H1 (cell line): Measurements from ENCODE around the gene YARS1. TPM values are rescaled to one million over a fixed set of nuclear protein-coding genes. Genes with fewer than 3 reads are reported as not detected.

Experiments
- CTCF ChIA-PET: fragments of 300-600 bp; sonication (Branson Sonifier 250); formaldehyde crosslinking; loops from one replicate; lab custom pipeline; 2021; ENCODE audit not compliant: partially characterized antibody; lab: Charles Lee
- POLR2A ChIA-PET: fragments of 300-600 bp; sonication (Branson Sonifier 250); formaldehyde crosslinking; loops from one replicate; lab custom pipeline; 2021; ENCODE audit warnings: inconsistent platforms; ENCODE audit not compliant: partially characterized antibody; lab: Charles Lee
- DNase-seq, 2 experiments: peaks; one replicate each; pipeline versions ENCODE4 v3.0.0 to v3.0.0-alpha.2; 2010 to 2022; ENCODE audit warnings: low spot score in 2 of 2, low read depth in 1 of 2, mixed read lengths in 1 of 2
- FAIRE-seq: peaks from 2 replicates; lab custom pipeline; 2011; peaks lifted over from hg19 to GRCh38; lab: Jason Lieb, UNC
- H2AFZ ChIP-seq: 2 replicates; pipeline ENCODE4 v1.8.1; 2012; ENCODE audit warnings: low read length, inconsistent platforms
- H2AK5ac ChIP-seq: 2 replicates; pipeline ENCODE4 v1.6.1; 2013; ENCODE audit warnings: low read depth, low read length
- H2BK120ac ChIP-seq: replicated peaks from 2 replicates; pipeline ENCODE3; 2013; ENCODE audit warnings: low read depth, low read length, inconsistent platforms
- H2BK12ac ChIP-seq: 2 replicates; pipeline ENCODE4 v1.6.1; 2013; ENCODE audit warnings: low read depth, low read length
- H2BK15ac ChIP-seq: 2 replicates; pipeline ENCODE4 v1.6.1; 2013; ENCODE audit warnings: low read length
- H2BK20ac ChIP-seq: 2 replicates; pipeline ENCODE4 v1.6.1; 2013; ENCODE audit warnings: low read length
- H2BK5ac ChIP-seq: 2 replicates; pipeline ENCODE4 v1.6.1; 2013; ENCODE audit warnings: low read depth, low read length
- H3K14ac ChIP-seq: 2 replicates; pipeline ENCODE4 v1.6.1; 2013; ENCODE audit warnings: inconsistent platforms; ENCODE audit not compliant: insufficient read length
- H3K18ac ChIP-seq: 2 replicates; pipeline ENCODE4 v1.6.1; 2013; ENCODE audit warnings: low read length; ENCODE audit errors: extremely low read depth
- H3K23ac ChIP-seq: 2 replicates; pipeline ENCODE4 v1.6.1; 2013; ENCODE audit warnings: inconsistent platforms; ENCODE audit not compliant: insufficient read length
- H3K23me2 ChIP-seq: 2 replicates; pipeline ENCODE4 v1.6.1; 2013; ENCODE audit warnings: low read depth, low read length
- H3K27ac ChIP-seq: 2 replicates; pipeline ENCODE4 v1.6.1; 2011; ENCODE audit warnings: low read depth, low read length, inconsistent platforms
- H3K27me3 ChIP-seq, 4 experiments: replicated peaks in 1 of 4; 1 replicate in 1 of 4; 2 replicates in 3 of 4; pipeline versions ENCODE4 v1.6.1 to v1.8.1; 2011 to 2013; ENCODE audit warnings: low read length in 3 of 4, mild to moderate bottlenecking in 3 of 4, inconsistent platforms in 2 of 4, mixed read lengths in 2 of 4, moderate library complexity in 1 of 4; ENCODE audit not compliant: control insufficient read depth in 3 of 4, insufficient read depth in 3 of 4; ENCODE audit errors: extremely low read depth in 1 of 4
- H3K36me3 ChIP-seq, 4 experiments: 2 replicates each; pipeline versions ENCODE4 v1.6.1 to v1.8.1; 2011 to 2013; ENCODE audit warnings: mild to moderate bottlenecking in 4 of 4, low read length in 3 of 4, moderate library complexity in 2 of 4, control low read depth in 1 of 4, inconsistent platforms in 1 of 4; ENCODE audit not compliant: insufficient read depth in 4 of 4, control insufficient read depth in 2 of 4
- H3K4ac ChIP-seq: replicated peaks from 2 replicates; pipeline ENCODE3; 2013; ENCODE audit warnings: low read length, low read depth, mixed read lengths, inconsistent platforms; ENCODE audit not compliant: insufficient read length
- H3K4me1 ChIP-seq, 4 experiments: replicated peaks in 1 of 4; 1 replicate in 1 of 4; 2 replicates in 3 of 4; pipeline versions ENCODE4 v1.6.1 to v1.8.1; 2011 to 2013; ENCODE audit warnings: low read length in 3 of 4, inconsistent platforms in 2 of 4, mixed read lengths in 1 of 4; ENCODE audit not compliant: insufficient read depth in 4 of 4, control insufficient read depth in 3 of 4
- H3K4me2 ChIP-seq, 2 experiments: 2 replicates each; pipeline versions ENCODE4 v1.6.1 to v1.8.1; 2011 to 2013; ENCODE audit warnings: low read depth in 2 of 2, low read length in 2 of 2, control low read depth in 1 of 2, inconsistent platforms in 1 of 2, mild to moderate bottlenecking in 1 of 2; ENCODE audit not compliant: insufficient read depth in 1 of 2
- H3K4me3 ChIP-seq, 4 experiments: fragments of 200-600, 300-600 bp in 1 of 4; sonication (generic), shearing (Covaris generic), sonication (Bioruptor Twin) in 1 of 4; 2 replicates each; pipeline versions ENCODE4 v1.5.1 to v1.8.1; 2011 to 2016; ENCODE audit warnings: low read length in 4 of 4, low read depth in 3 of 4, control low read depth in 2 of 4, inconsistent platforms in 2 of 4, mild to moderate bottlenecking in 2 of 4, mixed read lengths in 1 of 4, moderate library complexity in 1 of 4; ENCODE audit not compliant: insufficient read depth in 2 of 4; ENCODE audit errors: extremely low read depth in 1 of 4
- H3K56ac ChIP-seq: replicated peaks from 2 replicates; pipeline ENCODE3; 2013; ENCODE audit warnings: low read depth, mild to moderate bottlenecking, mixed read lengths, low read length, inconsistent platforms; ENCODE audit not compliant: insufficient read length
- H3K79me1 ChIP-seq: 2 replicates; pipeline ENCODE4 v1.6.1; 2013; ENCODE audit warnings: low read depth, low read length, control low read depth
- H3K79me2 ChIP-seq, 2 experiments: 2 replicates each; pipeline versions ENCODE4 v1.6.1 to v1.8.1; 2012 to 2013; ENCODE audit warnings: low read length in 2 of 2, mild to moderate bottlenecking in 2 of 2, inconsistent platforms in 1 of 2; ENCODE audit not compliant: insufficient read depth in 2 of 2, control insufficient read depth in 1 of 2
- H3K9ac ChIP-seq, 4 experiments: replicated peaks in 1 of 4; 1 replicate in 1 of 4; 2 replicates in 3 of 4; pipeline versions ENCODE4 v1.6.1 to v1.8.1; 2011 to 2013; ENCODE audit warnings: low read depth in 3 of 4, low read length in 3 of 4, control low read depth in 2 of 4, mild to moderate bottlenecking in 2 of 4, moderate library complexity in 2 of 4, inconsistent platforms in 1 of 4; ENCODE audit errors: extremely low read depth in 1 of 4
- H3K9me3 ChIP-seq, 2 experiments: 2 replicates each; pipeline versions ENCODE4 v1.6.1 to v1.8.1; 2012 to 2013; ENCODE audit warnings: mild to moderate bottlenecking in 2 of 2, moderate library complexity in 2 of 2, control low read depth in 1 of 2, inconsistent platforms in 1 of 2, low read depth in 1 of 2, low read length in 1 of 2, mixed read lengths in 1 of 2; ENCODE audit not compliant: insufficient read depth in 2 of 2
- H4K20me1 ChIP-seq, 2 experiments: replicated peaks in 1 of 2; 2 replicates each; pipeline versions ENCODE3 to v1.8.1; 2011 to 2013; ENCODE audit warnings: inconsistent platforms in 2 of 2, low read length in 2 of 2, mild to moderate bottlenecking in 1 of 2; ENCODE audit not compliant: insufficient read depth in 2 of 2, control insufficient read depth in 1 of 2
- H4K5ac ChIP-seq: 2 replicates; pipeline ENCODE4 v1.6.1; 2013; ENCODE audit warnings: low read length, low read depth, mixed read lengths, inconsistent platforms; ENCODE audit not compliant: insufficient read length
- H4K8ac ChIP-seq: 2 replicates; pipeline ENCODE4 v1.8.0; 2013; ENCODE audit warnings: mild to moderate bottlenecking, moderate library complexity, low read length, inconsistent platforms; ENCODE audit not compliant: insufficient read depth; ENCODE audit errors: extremely low read depth
- H4K91ac ChIP-seq: replicated peaks from 2 replicates; pipeline ENCODE3; 2013; ENCODE audit warnings: low read length, mixed read lengths, inconsistent platforms; ENCODE audit not compliant: insufficient read length
- BRCA1 ChIP-seq: IDR thresholded peaks from 2 replicates; pipeline ENCODE4 v1.6.1; 2012; ENCODE audit warnings: low read depth, low read length, improper control_type of control experiment
- CEBPB ChIP-seq: IDR thresholded peaks from 2 replicates; pipeline ENCODE4 v1.6.1; 2012; ENCODE audit warnings: low read depth, low read length
- GABPA ChIP-seq: IDR thresholded peaks from 2 replicates; pipeline ENCODE4 v1.6.1; 2011; ENCODE audit warnings: mild to moderate bottlenecking, low read length, moderate library complexity, borderline replicate concordance; ENCODE audit not compliant: insufficient read depth
- KDM1A ChIP-seq: fragments of 200-600, 300-600 bp; sonication (generic); IDR thresholded peaks from 2 replicates; pipeline ENCODE4 v1.7.1; 2016; ENCODE audit warnings: mild to moderate bottlenecking, low read length, borderline replicate concordance
- NANOG ChIP-seq: IDR thresholded peaks from 2 replicates; pipeline ENCODE4 v1.6.1; 2011; ENCODE audit warnings: low read length, low read depth, mild to moderate bottlenecking, inconsistent platforms; ENCODE audit not compliant: insufficient read depth, poor library complexity, severe bottlenecking
- NRF1 ChIP-seq: IDR thresholded peaks from 2 replicates; pipeline ENCODE4 v1.6.1; 2011; ENCODE audit warnings: mild to moderate bottlenecking, low read depth, low read length, improper control_type of control experiment
- PHF8 ChIP-seq: fragments of 200-600 bp; sonication (generic); conservative IDR thresholded peaks from 2 replicates; pipeline ENCODE4 v1.7.1; 2012; ENCODE audit warnings: low read depth, mild to moderate bottlenecking, inconsistent platforms, low read length, moderate library complexity
- POU5F1 ChIP-seq: IDR thresholded peaks from 2 replicates; pipeline ENCODE4 v1.6.1; 2011; ENCODE audit warnings: low read depth, mild to moderate bottlenecking, low read length, moderate library complexity
- RFX5 ChIP-seq: IDR thresholded peaks from 2 replicates; pipeline ENCODE4 v1.6.1; 2011; ENCODE audit warnings: low read depth, low read length, improper control_type of control experiment, borderline replicate concordance
- TAF1 ChIP-seq: IDR thresholded peaks from 2 replicates; pipeline ENCODE4 v1.6.1; 2011; ENCODE audit warnings: mild to moderate bottlenecking, low read depth, low read length
- TBP ChIP-seq: IDR thresholded peaks from 2 replicates; pipeline ENCODE4 v1.6.1; 2011; ENCODE audit warnings: low read depth, low read length, improper control_type of control experiment
- ZNF274 ChIP-seq: IDR thresholded peaks from 2 replicates; pipeline ENCODE4 v1.7.0; 2012; ENCODE audit warnings: low read length, borderline replicate concordance; ENCODE audit errors: extremely low read depth
- WGBS, 2 experiments: shearing (Covaris generic) in 1 of 2; methylation state at CpG; one replicate each; pipeline versions ENCODE4 v1.1.6 to v1.1.7; 2013 to 2015; ENCODE audit warnings: low lambda C conversion rate in 2 of 2, mixed read lengths in 2 of 2, inconsistent platforms in 1 of 2, low coverage in 1 of 2, missing lambda C conversion rate in 1 of 2; ENCODE audit not compliant: insufficient replicate concordance in 2 of 2, insufficient coverage in 1 of 2, insufficient read length in 1 of 2; ENCODE audit errors: extremely low coverage in 1 of 2, missing lambda C conversion rate in 1 of 2; 5-methylcytosine and 5-hydroxymethylcytosine counted together
- polyA plus RNA-seq, 7 experiments: library from polyadenylated mRNA; depleted of rRNA in 3 of 7; stranded (reverse) in 5 of 7; unstranded in 2 of 7; fragments of >200 nt in 5 of 7; fragments of 200-250 nt in 2 of 7; gene quantifications; 1 replicate in 5 of 7; 2 replicates in 1 of 7; 4 replicates in 1 of 7; pipeline versions ENCODE4 v1.2.1 to v1.2.3, GENCODE V29; 2011 to 2013; ENCODE audit warnings: missing spikeins in 2 of 7, mixed read lengths in 2 of 7
- total RNA-seq: library from RNA; stranded (reverse); fragmentation: NEBNext Ultra II Directional; extraction: Animal tissue kit (Norgen Biotek cat#: 25700); gene quantifications from 2 replicates; pipeline ENCODE4 v1.2.1, GENCODE V29; 2021

The YARS1 gene
- total and polyA plus RNA-seq, 2 of the 8 experiments (the other 6 are each of a cell fraction or from before 2014, with no cell fraction given) = 47.1 to 226 TPM

- H3K18ac ChIP-seq = no peak overlapping the region
- no peak overlapping the region for H3K27ac ChIP-seq
- peak overlapping the region; percentile 73; the same call in 1 of the 2 replicates for H2BK20ac ChIP-seq
- ChIA-PET CTCF (interaction anchor here (0.9 to 4.6 kb wide), 7 partner anchors 8 to 343 kb away, joined by 3 to 26 read pairs (median 7); no protein-coding TSS in a partner anchor), POLR2A (interaction anchor here (0.6 to 7.0 kb wide), 8 partner anchors 12 to 93 kb away, joined by 3 to 87 read pairs (median 4); partner anchors contain the start of genes RBBP4 and ZBTB8OS)
- no peaks in the 10 kb centered on the region for H3K36me3 ChIP-seq
- H3K4me2 ChIP-seq = peak overlapping the region; percentile 74 to 93; a peak in 3 of 4 replicates
- H3K56ac ChIP-seq = no peak overlapping the region
- H2AK5ac ChIP-seq = peak overlapping the region; percentile 1; the same call in 1 of the 2 replicates
- H3K79me2 ChIP-seq = no peaks in the 10 kb centered on the region
- no peak overlapping the region for H2BK120ac ChIP-seq
- H3K4me3 ChIP-seq = peak overlapping the region in 1 of 4 experiments; percentile 5; a peak in 1 of 8 replicates
- no peak for FAIRE-seq
- peak overlapping the region; percentile 1; the same call in 1 of the 2 replicates for H2BK12ac ChIP-seq
- no peaks in the 10 kb centered on the region; the same call in 1 of the 2 replicates for H3K23me2 ChIP-seq
- peaks cover 3 to 23% (median 17%) of the 10 kb centered on the region in 4 experiments for H3K4me1 ChIP-seq
- H3K9ac ChIP-seq = peak overlapping the region in 1 of 4 experiments; percentile 10; a peak in 1 of 7 replicates
- no peak overlapping the region for H3K4ac ChIP-seq
- H3K23ac ChIP-seq = no peak overlapping the region
- no peak for DNase-seq
- no peak overlapping the region for H4K8ac ChIP-seq
- H2AFZ ChIP-seq = no peak overlapping the region
- no peak overlapping the region for H3K14ac ChIP-seq
- peak overlapping the region; percentile 25 for H4K91ac ChIP-seq
- no peaks in the 10 kb centered on the region for H4K20me1 ChIP-seq
- no peak overlapping the region for H2BK5ac ChIP-seq
- H3K27me3 ChIP-seq = peaks cover 0 to 12% (median 4%) of the 10 kb centered on the region in 4 experiments; a peak in 4 of 7 replicates
- 88% methylated on average over 6 of the region's 6 CpGs; no CpG with 5 or more reads in 1 of the 2 experiments for WGBS, 2 experiments
- H4K5ac ChIP-seq = no peak overlapping the region
- H3K79me1 ChIP-seq = peaks cover 5% of the 10 kb centered on the region; the same call in 1 of the 2 replicates
- no peaks in the 10 kb centered on the region for H3K9me3 ChIP-seq
- peak overlapping the region; percentile 19; the same call in 1 of the 2 replicates for H2BK15ac ChIP-seq
- TF ChIP-seq NANOG (no peak), NRF1 (no peak), BRCA1 (no peak), KDM1A (no peak), TAF1 (no peak), GABPA (no peak), CEBPB (no peak), ZNF274 (no peak), RFX5 (no peak), TBP (no peak), POU5F1 (no peak), PHF8 (no peak)
These were observed 73.6 kb downstream of the YARS1 start for GRCh38 chr1:32743380-32744070.
